HCT116 (cell line): ENCODE results near the gene DPYSL5. TPM values are rescaled to one million over a fixed set of nuclear protein-coding genes. Genes with fewer than 3 reads are reported as not detected.

ENCODE experiments used
- ATAC-seq: fragments of 200-7000 bp; cut with Tn5 transposase; 2 replicates; pipeline ENCODE4 v1.9.1; 2020; ENCODE audit warnings: mild to moderate bottlenecking, moderate library complexity
- BruUV-seq: library from RNA; stranded (reverse); fragments of 400-500 nt; replicated peaks from 2 replicates; lab custom pipeline; 2021; lab: Mats Ljungman, UMichigan
- CTCF ChIA-PET: fragments of 300-600 bp; sonication (Branson Sonifier 250); formaldehyde crosslinking; loops from one replicate; lab custom pipeline; 2021; ENCODE audit warnings: antibody characterized with exemption; lab: Charles Lee
- POLR2A ChIA-PET: fragments of 300-600, 350-600 bp; sonication (Branson Sonifier 250); formaldehyde crosslinking; loops from one replicate; lab custom pipeline; 2021; ENCODE audit warnings: antibody characterized with exemption; lab: Charles Lee
- RAD21 ChIA-PET, 2 experiments: fragments of 300-600 bp; sonication (Branson Sonifier 250); formaldehyde crosslinking; loops; one replicate each; lab custom pipeline; 2023; ENCODE audit warnings: low total read pairs in 2 of 2; ENCODE audit not compliant: uncharacterized antibody in 2 of 2, unreplicated experiment in 2 of 2, low non-redundant PET in 1 of 2; lab: Charles Lee
- DNase-seq: peaks from one replicate; pipeline ENCODE4 v3.0.0-alpha.2; 2010; ENCODE audit warnings: low read depth, low spot score
- H2AFZ ChIP-seq: fragments of 200-600 bp; shearing (Covaris generic), sonication (generic); 2 replicates; pipeline ENCODE4 v1.6.1; 2017; ENCODE audit warnings: low read depth, mixed run types, mixed read lengths, antibody characterized with exemption, low read length; ENCODE audit not compliant: poor library complexity, severe bottlenecking
- H3K27ac ChIP-seq: 2 replicates; pipeline ENCODE4 v1.5.1; 2012; ENCODE audit warnings: low read depth, low read length
- H3K27me3 ChIP-seq: fragments of 200-600 bp; sonication (generic); 2 replicates; pipeline ENCODE4 v1.6.1; 2016; ENCODE audit warnings: mixed run types, low read length, mixed read lengths; ENCODE audit not compliant: insufficient read depth
- H3K36me3 ChIP-seq, 2 experiments: fragments of 200-500 bp in 1 of 2; fragments of 200-600 bp in 1 of 2; sonication (Bioruptor generic) in 1 of 2; sonication (generic) in 1 of 2; 2 replicates each; pipeline versions ENCODE4 v1.5.1 to v1.6.1; 2014 to 2016; ENCODE audit warnings: low read length in 2 of 2, inconsistent platforms in 1 of 2, mixed read lengths in 1 of 2, mixed run types in 1 of 2; ENCODE audit not compliant: insufficient read depth in 2 of 2, control insufficient read depth in 1 of 2
- H3K4me1 ChIP-seq, 2 experiments: fragments of 200-600 bp in 1 of 2; sonication (generic) in 1 of 2; 2 replicates each; pipeline versions ENCODE4 v1.5.1 to v1.6.1; 2012 to 2017; ENCODE audit warnings: low read length in 2 of 2, inconsistent platforms in 1 of 2, mild to moderate bottlenecking in 1 of 2, mixed read lengths in 1 of 2, mixed run types in 1 of 2, moderate library complexity in 1 of 2; ENCODE audit not compliant: insufficient read depth in 2 of 2, control insufficient read depth in 1 of 2
- H3K4me2 ChIP-seq: fragments of 200-600 bp; sonication (generic); 2 replicates; pipeline ENCODE4 v1.6.1; 2017; ENCODE audit warnings: mixed run types, low read length, mixed read lengths
- H3K4me3 ChIP-seq, 2 experiments: fragments of 200-600 bp in 1 of 2; sonication (generic) in 1 of 2; replicated peaks in 1 of 2; 2 replicates each; pipeline ENCODE4 v1.5.1; 2011 to 2016; ENCODE audit warnings: low read length in 2 of 2, control low read depth in 1 of 2, low read depth in 1 of 2, mild to moderate bottlenecking in 1 of 2, mixed read lengths in 1 of 2, mixed run types in 1 of 2
- H3K79me2 ChIP-seq: fragments of 200-600 bp; sonication (generic); 2 replicates; pipeline ENCODE4 v1.6.1; 2017; ENCODE audit warnings: mild to moderate bottlenecking, mixed run types, low read length, moderate library complexity, mixed read lengths; ENCODE audit not compliant: insufficient read depth
- H3K9ac ChIP-seq: fragments of 200-600 bp; sonication (generic); 2 replicates; pipeline ENCODE4 v1.6.1; 2016; ENCODE audit warnings: low read length, mixed read lengths
- H3K9me2 ChIP-seq: fragments of 200-600 bp; sonication (generic), shearing (Covaris generic); 2 replicates; pipeline ENCODE4 v1.6.1; 2017; ENCODE audit warnings: mixed run types, mild to moderate bottlenecking, moderate library complexity; ENCODE audit not compliant: insufficient read depth
- H3K9me3 ChIP-seq, 2 experiments: fragments of 200-500 bp in 1 of 2; fragments of 200-600 bp in 1 of 2; sonication (Bioruptor generic) in 1 of 2; sonication (generic) in 1 of 2; 2 replicates each; pipeline ENCODE4 v1.6.1; 2014 to 2017; ENCODE audit warnings: low read length in 2 of 2, mixed read lengths in 2 of 2, inconsistent platforms in 1 of 2, low read depth in 1 of 2, mild to moderate bottlenecking in 1 of 2, mixed run types in 1 of 2, moderate library complexity in 1 of 2; ENCODE audit not compliant: control insufficient read depth in 1 of 2, insufficient read depth in 1 of 2
- H4K20me1 ChIP-seq: fragments of 200-600 bp; sonication (generic), shearing (Covaris generic); 2 replicates; pipeline ENCODE4 v1.6.1; 2017; ENCODE audit warnings: mixed run types, mild to moderate bottlenecking, moderate library complexity; ENCODE audit not compliant: insufficient read depth
- CBX3 ChIP-seq: IDR thresholded peaks from 2 replicates; pipeline ENCODE4 v1.6.1; 2012; ENCODE audit warnings: low read depth
- EGR1 ChIP-seq: IDR thresholded peaks from 2 replicates; pipeline ENCODE4 v1.6.1; 2012; ENCODE audit warnings: low read depth
- ELF1 ChIP-seq: IDR thresholded peaks from 2 replicates; pipeline ENCODE4 v1.6.1; 2012; ENCODE audit warnings: low read depth, borderline replicate concordance
- EZH2phosphoT487 ChIP-seq: fragments of 200-600 bp; IDR thresholded peaks from 2 replicates; pipeline ENCODE4 v1.6.1; 2018; ENCODE audit warnings: antibody characterized with exemption, borderline replicate concordance
- JUND ChIP-seq: IDR thresholded peaks from 2 replicates; pipeline ENCODE4 v1.6.1; 2012
- POLR2A ChIP-seq: IDR thresholded peaks from 2 replicates; pipeline ENCODE4 v1.7.0; 2011; ENCODE audit warnings: borderline replicate concordance; ENCODE audit not compliant: insufficient read depth, insufficient read length; ENCODE audit errors: extremely low read depth
- RAD21 ChIP-seq: IDR thresholded peaks from 2 replicates; pipeline ENCODE4 v1.6.1; 2012; ENCODE audit warnings: low read depth, mild to moderate bottlenecking
- SRF ChIP-seq: IDR thresholded peaks from 2 replicates; pipeline ENCODE4 v1.6.1; 2012; ENCODE audit warnings: low read depth
- TCF7L2 ChIP-seq: IDR thresholded peaks from 2 replicates; pipeline ENCODE4 v1.7.0; 2011; ENCODE audit warnings: borderline replicate concordance, inconsistent platforms; ENCODE audit not compliant: insufficient read depth, insufficient read length; ENCODE audit errors: extremely low read depth
- YY1 ChIP-seq: IDR thresholded peaks from 2 replicates; pipeline ENCODE4 v1.6.1; 2011; ENCODE audit warnings: low read length, low read depth, moderate library complexity, mild to moderate bottlenecking; ENCODE audit not compliant: insufficient replicate concordance; ENCODE audit errors: extremely low read depth
- ZNF274 ChIP-seq: fragments of 200-500 bp; sonication (Bioruptor generic); IDR thresholded peaks from 2 replicates; pipeline ENCODE4 v1.6.1; 2014; ENCODE audit warnings: mild to moderate bottlenecking, low read depth, low read length, inconsistent platforms
- intact Hi-C: fragments of 100-400 bp; cut with micrococcal nuclease; formaldehyde crosslinking; loops from 2 replicates; pipeline ENCODE4 v1.10.0; 2022
- total RNA-seq: library from RNA; stranded (reverse); gene quantifications from one replicate; pipeline ENCODE4 v1.2.1, GENCODE V29; 2021; ENCODE audit not compliant: unreplicated experiment
- TF ChIP-seq, protein P1 (sequence below): IDR thresholded peaks from 2 replicates; pipeline ENCODE4 v1.6.1; 2011; ENCODE audit warnings: mild to moderate bottlenecking, low read length, moderate library complexity; ENCODE audit not compliant: insufficient replicate concordance; ENCODE audit errors: extremely low read depth
- TF ChIP-seq, protein P2 (sequence below): IDR thresholded peaks from 2 replicates; pipeline ENCODE4 v1.6.1; 2012

Gene DPYSL5
- total RNA-seq, 1 experiment from 2014 or later = 8.4 TPM

DNA sequence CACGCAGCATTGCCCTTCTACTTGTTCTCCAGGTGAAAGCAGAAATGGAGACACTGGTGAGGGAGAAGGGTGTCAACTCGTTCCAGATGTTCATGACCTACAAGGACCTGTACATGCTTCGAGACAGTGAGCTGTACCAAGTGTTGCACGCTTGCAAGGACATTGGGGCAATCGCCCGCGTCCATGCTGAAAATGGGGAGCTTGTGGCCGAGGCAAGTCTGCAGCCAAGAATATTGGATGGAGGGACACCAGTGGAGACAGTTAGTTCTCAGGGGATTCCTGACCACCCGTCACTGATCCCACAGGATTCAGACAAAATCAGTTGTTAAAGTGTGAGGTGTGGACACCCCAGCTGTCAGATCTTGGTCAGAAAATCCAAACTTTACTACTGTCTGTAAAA is 79.3 kb downstream of the DPYSL5 start:
- ChIA-PET CTCF (no interaction called here), RAD21 (interaction anchor here in 1 of 2 experiments (0.9 kb wide), 1 partner anchor 81 kb away, joined by 3 read pairs; no protein-coding TSS in a partner anchor), POLR2A (no interaction called here)
- no peaks in the 10 kb centered on the region for H4K20me1 ChIP-seq
- H3K9ac ChIP-seq = no peak overlapping the region
- H3K36me3 ChIP-seq = no peaks in the 10 kb centered on the region
- no peak overlapping the region for H2AFZ ChIP-seq
- intact Hi-C loops = no loop called here
- H3K4me2 ChIP-seq = no peak overlapping the region
- no peaks in the 10 kb centered on the region for H3K9me3 ChIP-seq
- peaks cover 4 to 9% of the 10 kb centered on the region in 2 experiments; a peak in 1 of 4 replicates for H3K4me1 ChIP-seq
- no peaks in the 10 kb centered on the region for H3K79me2 ChIP-seq
- ATAC-seq = no peak
- no peak for DNase-seq
- H3K27ac ChIP-seq = no peak overlapping the region
- H3K4me3 ChIP-seq = no peak overlapping the region
- no peaks in the 10 kb centered on the region for H3K9me2 ChIP-seq
- H3K27me3 ChIP-seq = no peaks in the 10 kb centered on the region
- BruUV-seq = no TSS peak
- TF ChIP-seq ZNF274 (no peak), ELF1 (no peak), SRF (no peak), TCF7L2 (no peak), EZH2phosphoT487 (no peak), JUND (no peak), CBX3 (no peak), YY1 (no peak), POLR2A (no peak), RAD21 (no peak), EGR1 (no peak)
- TF ChIP-seq, protein P1, sequence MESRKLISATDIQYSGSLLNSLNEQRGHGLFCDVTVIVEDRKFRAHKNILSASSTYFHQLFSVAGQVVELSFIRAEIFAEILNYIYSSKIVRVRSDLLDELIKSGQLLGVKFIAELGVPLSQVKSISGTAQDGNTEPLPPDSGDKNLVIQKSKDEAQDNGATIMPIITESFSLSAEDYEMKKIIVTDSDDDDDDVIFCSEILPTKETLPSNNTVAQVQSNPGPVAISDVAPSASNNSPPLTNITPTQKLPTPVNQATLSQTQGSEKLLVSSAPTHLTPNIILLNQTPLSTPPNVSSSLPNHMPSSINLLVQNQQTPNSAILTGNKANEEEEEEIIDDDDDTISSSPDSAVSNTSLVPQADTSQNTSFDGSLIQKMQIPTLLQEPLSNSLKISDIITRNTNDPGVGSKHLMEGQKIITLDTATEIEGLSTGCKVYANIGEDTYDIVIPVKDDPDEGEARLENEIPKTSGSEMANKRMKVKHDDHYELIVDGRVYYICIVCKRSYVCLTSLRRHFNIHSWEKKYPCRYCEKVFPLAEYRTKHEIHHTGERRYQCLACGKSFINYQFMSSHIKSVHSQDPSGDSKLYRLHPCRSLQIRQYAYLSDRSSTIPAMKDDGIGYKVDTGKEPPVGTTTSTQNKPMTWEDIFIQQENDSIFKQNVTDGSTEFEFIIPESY = no peak
- TF ChIP-seq, protein P2, sequence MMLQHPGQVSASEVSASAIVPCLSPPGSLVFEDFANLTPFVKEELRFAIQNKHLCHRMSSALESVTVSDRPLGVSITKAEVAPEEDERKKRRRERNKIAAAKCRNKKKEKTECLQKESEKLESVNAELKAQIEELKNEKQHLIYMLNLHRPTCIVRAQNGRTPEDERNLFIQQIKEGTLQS = no peak
